ENCODE results near the gene P2RX1.
"Not testable (repeated sequence)": the region's sequence is repeated elsewhere in the genome, so short reads cannot be mapped to it uniquely, and the experiment has no call there.

The P2RX1 gene

GRCh38 chr17:3886776-3887175 lies 29.5 kb downstream of the P2RX1 start:
- no peak for DNase-seq

GRCh38 chr17:3885970-3886369 lies 30.3 kb downstream of the P2RX1 start:
- no peak for DNase-seq

GRCh38 chr17:3885271-3885670 lies 31.0 kb downstream of the P2RX1 start:
- DNase-seq = no peak

- no peak for DNase-seq
Observed at GRCh38 chr17:3884188-3884587, 32.1 kb downstream of the P2RX1 start.

- DNase-seq = no peak
Observed at GRCh38 chr17:3882276-3882675, 34.0 kb downstream of the P2RX1 start.

GRCh38 chr17:3880983-3881382 lies 35.3 kb downstream of the P2RX1 start:
- no peak for DNase-seq

GRCh38 chr17:3879591-3880417 lies 36.5 kb downstream of the P2RX1 start:
- DNase-seq = no peak

- no peak for DNase-seq
Observed at GRCh38 chr17:3879186-3879585, 37.1 kb downstream of the P2RX1 start.

GRCh38 chr17:3877220-3877619 lies 39.0 kb downstream of the P2RX1 start:
- DNase-seq = no peak

- no peak for DNase-seq
Observed at GRCh38 chr17:3875317-3875716, 40.9 kb downstream of the P2RX1 start.

GRCh38 chr17:3873862-3874261 lies 42.4 kb downstream of the P2RX1 start:
- no peak for DNase-seq

GRCh38 chr17:3870871-3871306 lies 45.4 kb downstream of the P2RX1 start:
- no peak for DNase-seq

GRCh38 chr17:3867606-3868005 lies 48.7 kb downstream of the P2RX1 start:
- DNase-seq = no peak

GRCh38 chr17:3867106-3867505 lies 49.2 kb downstream of the P2RX1 start:
- DNase-seq = no peak

GRCh38 chr17:3866276-3866675 lies 50.0 kb downstream of the P2RX1 start:
- no peak for DNase-seq

GRCh38 chr17:3865176-3865575 lies 51.1 kb downstream of the P2RX1 start:
- no peak for DNase-seq

- no peak for DNase-seq
Observed at GRCh38 chr17:3864534-3864933, 51.7 kb downstream of the P2RX1 start.

- no peak for DNase-seq
Observed at GRCh38 chr17:3861761-3862681, 54.2 kb downstream of the P2RX1 start.

GRCh38 chr17:3860939-3861700 lies 55.1 kb downstream of the P2RX1 start:
- DNase-seq = no peak

GRCh38 chr17:3859940-3860339 lies 56.3 kb downstream of the P2RX1 start:
- DNase-seq = no peak

- DNase-seq = no peak
Observed at GRCh38 chr17:3857261-3858105, 58.8 kb downstream of the P2RX1 start.

- not testable (repeated sequence) for DNase-seq
Observed at GRCh38 chr17:3854204-3854603, 62.1 kb downstream of the P2RX1 start.

Measured in stimulated activated CD4-positive, alpha-beta T cell treated with anti-CD3 and anti-CD28 coated beads, Interleukin-2, amount 100 ng/mL, for 48 hours (primary cell).